ENCODE results near the gene DLG2.

The DLG2 gene

DNA sequence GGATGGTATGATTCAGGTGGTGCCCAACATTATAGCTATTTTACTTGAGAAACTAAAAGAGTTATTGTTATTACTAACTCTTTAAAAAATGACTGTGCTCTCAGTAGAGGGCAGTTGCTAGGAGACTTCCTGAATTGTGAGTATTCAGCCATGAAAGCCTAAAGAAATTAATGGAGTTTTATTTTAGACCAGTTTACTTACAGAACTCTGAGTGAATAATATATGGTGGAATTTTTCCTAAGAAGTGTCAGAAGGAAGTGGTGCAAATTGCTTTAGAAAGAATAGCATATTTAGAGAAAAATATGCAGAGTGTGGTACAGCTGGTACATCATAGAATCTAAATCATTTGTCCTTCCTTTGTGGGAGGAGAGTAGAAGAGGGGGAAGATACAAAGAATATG, 1651.1 kb downstream of the DLG2 start:
- POLR2A ChIA-PET (ENCODE audit: low non-redundant PET), result no interaction called here
- no peak for DNase-seq (ENCODE audit: low spot score)
- H3K27ac ChIP-seq, result no peak overlapping the region
- TF ChIP-seq, protein P1, sequence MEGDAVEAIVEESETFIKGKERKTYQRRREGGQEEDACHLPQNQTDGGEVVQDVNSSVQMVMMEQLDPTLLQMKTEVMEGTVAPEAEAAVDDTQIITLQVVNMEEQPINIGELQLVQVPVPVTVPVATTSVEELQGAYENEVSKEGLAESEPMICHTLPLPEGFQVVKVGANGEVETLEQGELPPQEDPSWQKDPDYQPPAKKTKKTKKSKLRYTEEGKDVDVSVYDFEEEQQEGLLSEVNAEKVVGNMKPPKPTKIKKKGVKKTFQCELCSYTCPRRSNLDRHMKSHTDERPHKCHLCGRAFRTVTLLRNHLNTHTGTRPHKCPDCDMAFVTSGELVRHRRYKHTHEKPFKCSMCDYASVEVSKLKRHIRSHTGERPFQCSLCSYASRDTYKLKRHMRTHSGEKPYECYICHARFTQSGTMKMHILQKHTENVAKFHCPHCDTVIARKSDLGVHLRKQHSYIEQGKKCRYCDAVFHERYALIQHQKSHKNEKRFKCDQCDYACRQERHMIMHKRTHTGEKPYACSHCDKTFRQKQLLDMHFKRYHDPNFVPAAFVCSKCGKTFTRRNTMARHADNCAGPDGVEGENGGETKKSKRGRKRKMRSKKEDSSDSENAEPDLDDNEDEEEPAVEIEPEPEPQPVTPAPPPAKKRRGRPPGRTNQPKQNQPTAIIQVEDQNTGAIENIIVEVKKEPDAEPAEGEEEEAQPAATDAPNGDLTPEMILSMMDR (conservative IDR thresholded peaks at IDR 0.05; ENCODE audit: low read depth), result no peak
- CTCF ChIA-PET, result no interaction called here

DNA sequence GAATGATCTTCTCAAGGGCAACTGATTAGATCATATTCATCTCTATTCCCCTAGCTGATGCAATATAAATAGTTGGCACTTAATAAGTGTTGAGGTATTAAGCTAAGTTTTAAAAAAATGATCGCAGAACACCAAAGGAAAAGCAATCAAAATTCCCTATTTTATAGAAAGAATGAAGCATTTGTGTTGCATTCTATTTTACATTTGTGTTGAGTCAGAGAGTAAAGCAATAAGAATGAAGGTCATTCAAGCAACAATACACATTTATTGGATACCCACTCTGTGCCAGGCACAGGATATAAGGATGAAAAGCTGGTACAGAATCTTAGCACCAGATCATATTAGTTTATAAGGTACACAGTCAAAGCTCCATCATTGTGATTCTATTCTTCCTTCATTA, 1654.6 kb downstream of the DLG2 start:
- ChIA-PET POLR2A (ENCODE audit: low non-redundant PET) (no interaction called here), CTCF (no interaction called here)
- no peak for DNase-seq (ENCODE audit: low spot score)
- TF ChIP-seq, protein P1 (conservative IDR thresholded peaks at IDR 0.05; ENCODE audit: low read depth), result no peak
- H3K27ac ChIP-seq, result no peak overlapping the region

DNA sequence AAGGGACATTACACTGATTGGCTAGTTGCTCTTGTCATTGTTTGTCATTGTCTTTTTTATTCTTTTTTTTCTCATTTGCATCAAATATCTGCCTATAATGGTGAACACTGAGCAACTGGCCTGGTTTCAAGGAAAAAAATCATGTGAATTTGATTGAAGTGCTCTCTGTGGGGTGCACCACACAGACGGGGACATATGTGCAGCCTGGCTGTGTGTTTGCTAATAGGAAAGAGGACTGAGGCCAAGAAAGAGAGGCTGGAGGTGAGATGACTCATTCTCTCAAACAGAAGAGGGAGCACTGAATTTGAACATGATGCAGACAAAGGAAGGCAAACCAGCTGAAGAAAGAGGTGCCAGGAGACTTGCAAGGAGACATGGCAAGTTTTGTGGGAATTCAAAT, 1656.1 kb downstream of the DLG2 start:
- TF ChIP-seq, protein P1 (conservative IDR thresholded peaks at IDR 0.05; ENCODE audit: low read depth), result no peak
- CTCF ChIA-PET, result no interaction called here
- DNase-seq (ENCODE audit: low spot score), result no peak
- no peak overlapping the region for H3K27ac ChIP-seq
- POLR2A ChIA-PET (ENCODE audit: low non-redundant PET), result no interaction called here

DNA sequence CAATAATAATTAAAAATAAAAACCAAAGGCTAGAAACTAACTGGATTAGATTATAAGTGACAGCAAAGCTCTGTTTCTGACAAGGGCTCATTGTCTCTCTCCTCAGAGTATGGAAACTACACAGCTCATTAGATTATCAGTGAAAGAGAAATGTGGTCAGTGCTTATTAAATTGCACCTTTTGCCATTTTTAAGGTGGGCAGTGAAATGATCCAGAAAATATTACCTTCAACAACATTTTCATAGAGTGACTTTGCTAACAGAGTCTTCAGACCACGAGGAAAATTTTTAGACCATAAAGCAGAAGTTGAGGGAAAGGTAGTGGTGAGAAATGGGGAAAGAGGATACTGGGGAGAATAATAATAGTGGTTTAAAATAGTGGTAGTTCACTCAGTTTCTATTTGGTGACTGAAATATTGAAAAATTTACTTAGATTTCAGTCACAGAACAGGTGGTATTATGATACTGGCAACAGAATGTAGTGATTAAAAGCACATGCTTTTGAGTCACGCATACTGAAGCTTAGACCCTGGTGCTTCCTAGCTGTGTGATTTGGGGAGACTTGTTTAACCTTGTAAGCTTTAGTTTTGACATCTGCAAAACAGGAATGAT, 1657.0 kb downstream of the DLG2 start:
- H3K27ac ChIP-seq, result no peak overlapping the region
- ChIA-PET CTCF (interaction anchor here (0.6 to 0.7 kb wide), 2 partner anchors 181 to 1714 kb away, joined by 3 to 4 read pairs; no protein-coding TSS in a partner anchor), POLR2A (ENCODE audit: low non-redundant PET) (no interaction called here)
- TF ChIP-seq, protein P1 (conservative IDR thresholded peaks at IDR 0.05; ENCODE audit: low read depth), result no peak
- no peak for DNase-seq (ENCODE audit: low spot score)

DNA sequence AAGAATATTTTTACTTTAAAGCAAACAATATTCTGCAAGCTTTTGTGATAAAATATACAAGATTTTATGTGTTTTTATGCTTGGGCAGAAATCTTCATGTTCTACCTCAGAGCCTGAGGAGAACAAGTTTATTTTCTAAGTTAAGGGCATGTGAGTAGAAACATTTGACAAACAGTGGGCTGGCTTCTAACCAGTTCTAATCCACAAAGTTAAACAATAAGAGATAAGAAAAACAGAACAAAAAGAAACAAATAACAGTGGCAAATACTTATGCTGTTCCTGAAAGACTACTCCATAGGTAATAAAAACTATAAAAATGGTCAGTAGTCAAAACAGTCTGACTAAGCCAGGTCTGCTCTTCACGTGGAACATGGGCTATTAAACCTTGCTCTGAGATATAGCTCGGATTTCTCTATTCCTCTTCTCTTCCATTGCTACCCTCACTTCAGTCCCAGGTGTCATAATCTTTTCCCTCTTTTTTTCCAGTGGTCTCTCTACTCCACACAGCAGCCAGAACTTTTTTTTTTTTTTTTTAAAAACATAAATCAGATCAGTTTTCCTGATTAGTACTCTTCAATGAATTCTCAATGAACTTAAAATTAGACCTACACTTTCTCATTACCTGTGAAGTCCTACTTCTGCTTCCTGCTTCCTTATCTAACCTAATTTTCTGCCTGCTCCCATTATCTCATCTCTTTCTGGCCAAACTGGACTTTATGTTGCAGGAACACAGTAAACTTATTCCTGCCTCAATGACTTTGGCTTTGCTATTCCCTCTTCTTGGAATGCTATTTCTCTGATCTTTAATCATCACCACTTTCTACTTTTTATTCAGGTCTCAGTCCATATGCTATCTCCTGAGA, 1669.9 kb downstream of the DLG2 start:
- POLR2A ChIA-PET (ENCODE audit: low non-redundant PET), result no interaction called here

DNA sequence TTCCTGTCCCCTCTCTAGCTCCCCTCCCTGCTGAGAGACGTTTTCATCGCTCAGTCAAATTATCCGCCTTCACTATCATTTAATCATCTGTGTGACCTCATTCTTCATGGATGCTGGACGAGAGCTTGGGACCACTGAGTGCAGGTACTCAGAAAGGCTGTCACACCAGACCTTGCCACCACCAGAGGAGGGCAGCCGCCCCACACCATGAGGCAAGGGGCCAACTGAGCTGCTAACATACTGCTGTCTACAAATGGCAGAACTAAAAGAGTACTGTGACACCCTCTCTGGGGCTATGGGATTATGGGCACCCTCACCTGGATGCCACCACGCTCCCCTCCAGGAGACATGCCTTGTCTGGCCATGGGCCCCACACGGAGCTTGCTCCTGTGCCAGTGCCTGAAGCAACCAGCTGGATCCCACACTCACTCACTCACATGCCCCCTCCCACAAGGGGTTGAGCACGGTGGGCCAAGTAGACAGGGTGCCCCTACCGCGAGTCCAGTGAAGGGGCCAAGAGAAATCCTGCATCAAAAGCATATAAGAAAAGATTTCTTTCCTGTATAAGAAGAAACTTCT, 1670.9 kb downstream of the DLG2 start:
- TF ChIP-seq, protein P1 (conservative IDR thresholded peaks at IDR 0.05; ENCODE audit: low read depth), result no peak
- DNase-seq (ENCODE audit: low spot score), result no peak
- H3K27ac ChIP-seq, result no peak overlapping the region
- ChIA-PET CTCF (interaction anchor here (0.6 kb wide), 1 partner anchor 372 kb away, joined by 3 read pairs; no protein-coding TSS in a partner anchor), POLR2A (ENCODE audit: low non-redundant PET) (no interaction called here)

More for the DNA sequence above, 1669.9 kb downstream of the DLG2 start:
- TF ChIP-seq, protein P1 (conservative IDR thresholded peaks at IDR 0.05; ENCODE audit: low read depth), result no peak
- no peak for DNase-seq (ENCODE audit: low spot score)
- CTCF ChIA-PET, result no interaction called here
- H3K27ac ChIP-seq, result no peak overlapping the region
